Adipose tissue (tissue), 3 donors: ENCODE measurements around the gene GPATCH8. TPM values are rescaled to one million over a fixed set of nuclear protein-coding genes. Genes with fewer than 3 reads are reported as not detected.
"Not testable (repeated sequence)": the region's sequence is repeated elsewhere in the genome, so short reads cannot be mapped to it uniquely, and the experiment has no call there.

Experiments
- H3K27ac ChIP-seq: one replicate; pipeline ENCODE4 v1.5.1; 2013; ENCODE audit warnings: low read depth, low read length
- WGBS, 3 donors: extraction: QIAGEN DNeasy Blood & Tissue Kit; methylation state at CpG; one replicate each; pipeline ENCODE4 v1.1.7; 2013; 5-methylcytosine and 5-hydroxymethylcytosine counted together
- polyA plus RNA-seq, 3 donors: library from polyadenylated mRNA; stranded (reverse); fragments of 200-250 nt; gene quantifications; one replicate each; pipeline ENCODE4 v1.2.3, GENCODE V29; 2013
- donor health status: healthy with polysubstance abuse.
- donor health status: Bipolar disorder and iron deficiency.
- donor health status: healthy.

GPATCH8 gene
- polyA plus RNA-seq, 3 donors: 5.8 to 11.2 (median 7.6) TPM

- H3K27ac ChIP-seq: no peak overlapping the region
- WGBS, 3 donors: 92 to 100% (median 93%) methylated on average over 1 of the region's 1 CpG
Measured at GRCh38 chr17:44414394-44415155, 88.6 kb downstream of the GPATCH8 start.

GRCh38 chr17:44409309-44410028 lies 93.7 kb downstream of the GPATCH8 start:
- no peak overlapping the region for H3K27ac ChIP-seq
- 65 to 92% (median 84%) methylated on average over 7 of the region's 7 CpGs for WGBS, 3 donors

GRCh38 chr17:44408786-44409185 lies 94.4 kb downstream of the GPATCH8 start:
- WGBS, 3 donors: 85 to 95% (median 89%) methylated on average over 4 of the region's 4 CpGs
- no peak overlapping the region for H3K27ac ChIP-seq

DNA sequence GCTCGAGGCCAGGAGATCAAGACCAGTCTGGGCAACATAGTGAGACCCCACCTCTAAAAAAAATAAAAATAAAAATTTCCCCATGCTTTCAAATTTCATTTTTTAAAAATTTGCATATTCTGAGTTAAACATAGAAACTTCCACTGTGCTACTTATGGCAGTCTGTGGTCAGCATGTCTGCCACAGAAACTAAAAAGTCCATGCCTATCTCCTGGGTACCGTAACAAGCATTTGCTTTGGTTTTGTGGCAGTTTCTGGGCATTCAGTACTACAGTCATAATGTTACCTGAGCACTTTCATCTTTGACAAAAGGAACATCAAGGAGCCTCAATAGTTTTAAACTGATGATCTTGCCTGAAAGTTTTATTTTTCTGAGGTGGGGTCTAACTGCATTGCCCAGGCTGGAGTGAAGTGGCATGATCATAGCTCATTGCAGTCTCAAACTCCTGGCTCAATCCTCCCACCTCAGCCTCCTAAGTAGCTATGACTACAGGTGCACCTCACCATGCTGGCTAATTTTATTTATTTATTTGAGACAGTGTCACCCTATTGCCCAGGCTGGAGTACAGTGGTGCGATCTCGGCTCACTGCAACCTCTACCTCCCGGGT lies 100.5 kb downstream of the GPATCH8 start:
- WGBS, 3 donors: 94 to 96% (median 95%) methylated on average over 5 of the region's 5 CpGs

GRCh38 chr17:44400226-44400847 lies 102.9 kb downstream of the GPATCH8 start:
- no peak overlapping the region for H3K27ac ChIP-seq
- WGBS, 3 donors: 73 to 88% (median 87%) methylated on average over 3 of the region's 3 CpGs

More for the DNA sequence above, 100.5 kb downstream of the GPATCH8 start:
- no peak overlapping the region for H3K27ac ChIP-seq

DNA sequence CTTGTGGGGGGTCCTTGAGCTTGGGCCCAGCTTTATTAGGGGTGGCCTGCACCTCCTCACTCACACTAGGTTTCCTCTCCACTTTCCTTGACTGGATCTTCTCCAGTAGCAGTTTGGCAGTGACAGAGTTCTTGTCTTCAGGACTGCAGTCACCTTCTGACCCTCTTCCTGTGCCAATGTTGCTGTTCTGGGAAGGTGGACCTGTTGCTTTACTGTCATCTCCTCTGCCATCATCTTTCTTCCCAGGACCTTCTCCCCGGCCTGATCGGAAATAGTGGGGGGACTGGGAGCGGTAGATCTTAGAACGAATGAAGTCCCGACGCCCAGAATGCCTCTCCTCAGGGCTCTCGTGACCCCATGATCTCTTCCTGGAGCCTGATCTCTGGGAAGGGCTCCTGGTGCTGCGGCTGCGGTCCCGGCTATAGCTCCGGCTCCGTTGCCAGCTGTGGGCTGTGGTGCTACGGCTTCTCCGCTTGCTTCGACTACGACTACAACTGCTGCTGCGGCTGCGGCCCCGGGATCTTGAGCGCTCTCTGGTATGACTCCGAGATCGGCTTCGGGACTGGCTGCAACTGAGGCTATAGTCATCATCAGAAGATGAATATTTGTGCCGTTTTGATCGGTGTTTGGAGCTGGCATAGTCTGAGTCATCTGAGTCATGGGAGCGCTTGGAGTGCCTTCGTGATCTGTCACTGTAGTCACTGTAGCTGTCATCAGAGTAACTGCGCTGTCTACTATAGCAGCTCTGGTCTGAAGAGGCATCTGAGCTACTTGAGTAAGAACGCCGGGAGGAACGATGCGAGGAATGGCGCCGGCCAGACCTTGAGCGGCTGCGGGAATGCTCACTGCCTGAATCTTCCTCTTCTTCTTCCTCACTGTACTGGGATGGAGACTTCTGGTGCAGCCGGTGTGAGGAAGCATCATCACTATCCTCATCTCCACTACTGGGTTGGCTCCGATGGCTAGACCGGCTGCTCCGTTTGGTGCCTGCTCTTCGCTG lies 104.2 kb downstream of the GPATCH8 start:
- 97% methylated on average over 41 of the region's 41 CpGs for WGBS, 3 donors
- no peak overlapping the region for H3K27ac ChIP-seq

- 94 to 96% (median 95%) methylated on average over 8 of the region's 8 CpGs for WGBS, 3 donors
- H3K27ac ChIP-seq: no peak overlapping the region
Measured at GRCh38 chr17:44397479-44398440, 105.4 kb downstream of the GPATCH8 start.

DNA sequence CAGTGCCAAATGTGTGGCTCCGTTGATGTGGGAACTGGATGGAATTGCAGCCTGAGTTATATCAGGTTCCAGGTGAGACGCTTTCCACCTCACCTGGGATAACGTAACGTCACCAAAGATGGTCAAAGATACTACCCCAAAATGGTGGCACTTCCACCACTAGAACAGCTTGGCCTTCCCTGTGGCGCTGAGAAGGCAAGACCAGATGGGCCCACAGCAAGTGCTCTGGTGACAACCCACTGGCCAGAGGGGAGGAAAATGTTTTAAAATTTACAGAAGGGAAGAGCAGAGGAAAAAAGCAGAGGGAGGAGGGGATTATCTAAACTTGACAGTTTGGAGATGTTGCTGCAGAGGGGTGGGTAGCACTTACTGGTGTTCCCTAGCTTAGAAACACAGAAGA lies 106.3 kb downstream of the GPATCH8 start:
- no peak overlapping the region for H3K27ac ChIP-seq
- 95 to 96% (median 95%) methylated on average over 5 of the region's 5 CpGs for WGBS, 3 donors

DNA sequence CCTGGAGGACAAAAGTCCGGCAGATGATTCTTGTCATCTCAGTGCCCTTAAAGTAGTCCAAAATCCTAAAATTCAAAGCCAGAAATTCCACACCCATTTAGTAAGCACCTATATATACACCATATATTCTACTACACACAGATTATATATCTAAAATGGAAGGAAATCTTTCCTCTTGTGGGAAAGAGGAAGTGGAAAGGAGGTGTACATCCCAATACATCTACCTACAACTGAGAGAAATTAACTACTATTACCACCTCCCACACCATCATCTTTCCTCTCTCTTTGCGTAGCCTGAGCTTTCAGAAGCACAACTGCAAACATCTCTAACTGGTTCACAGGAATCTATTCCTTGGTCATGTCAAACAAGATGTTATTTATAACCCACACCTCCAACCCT lies 108.4 kb downstream of the GPATCH8 start:
- no peak overlapping the region for H3K27ac ChIP-seq
- 95 to 98% (median 97%) methylated on average over 2 of the region's 2 CpGs for WGBS, 3 donors

GRCh38 chr17:44394112-44394511 lies 109.1 kb downstream of the GPATCH8 start:
- WGBS, 3 donors: 92 to 96% (median 94%) methylated on average over 9 of the region's 9 CpGs
- not testable (repeated sequence) for H3K27ac ChIP-seq

- 69 to 78% (median 77%) methylated on average over 10 of the region's 10 CpGs for WGBS, 3 donors
- no peak overlapping the region for H3K27ac ChIP-seq
Measured at GRCh38 chr17:44390250-44390870, 112.8 kb downstream of the GPATCH8 start.

DNA sequence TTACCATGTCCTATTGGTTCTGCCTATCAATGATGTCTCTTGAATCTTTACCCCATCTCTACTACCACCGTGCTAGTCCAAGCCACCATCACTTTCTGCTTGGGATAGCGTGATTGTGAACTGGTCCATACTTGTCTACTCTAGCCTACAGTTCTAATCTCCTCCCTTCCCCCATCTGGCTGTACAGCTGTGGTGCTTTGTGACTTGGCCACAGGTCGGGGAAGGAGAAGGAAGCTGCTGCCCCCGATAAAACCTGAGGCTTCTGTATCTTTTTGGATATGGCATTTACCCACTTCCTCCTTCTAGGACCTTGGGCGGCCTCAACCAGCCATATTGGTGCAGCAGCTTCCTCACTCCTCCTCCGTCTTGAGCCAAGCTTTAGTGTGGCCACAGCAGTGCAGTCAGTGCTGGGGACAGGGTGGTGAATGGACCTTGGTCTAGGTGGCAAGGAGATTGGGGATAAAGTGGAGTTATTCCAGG lies 113.4 kb downstream of the GPATCH8 start:
- 53 to 89% (median 70%) methylated on average over 6 of the region's 6 CpGs for WGBS, 3 donors
- H3K27ac ChIP-seq: no peak overlapping the region

GRCh38 chr17:44389281-44389680 lies 113.9 kb downstream of the GPATCH8 start, which contains the start of gene ITGA2B:
ITGA2B (minus strand) TSS chr17:44389649; CDS start chr17:44389473, 176 bp downstream.
- 13 to 71% (median 22%) methylated on average over 1 of the region's 1 CpG for WGBS, 3 donors
- H3K27ac ChIP-seq: no peak within 1 kb of the TSS

DNA sequence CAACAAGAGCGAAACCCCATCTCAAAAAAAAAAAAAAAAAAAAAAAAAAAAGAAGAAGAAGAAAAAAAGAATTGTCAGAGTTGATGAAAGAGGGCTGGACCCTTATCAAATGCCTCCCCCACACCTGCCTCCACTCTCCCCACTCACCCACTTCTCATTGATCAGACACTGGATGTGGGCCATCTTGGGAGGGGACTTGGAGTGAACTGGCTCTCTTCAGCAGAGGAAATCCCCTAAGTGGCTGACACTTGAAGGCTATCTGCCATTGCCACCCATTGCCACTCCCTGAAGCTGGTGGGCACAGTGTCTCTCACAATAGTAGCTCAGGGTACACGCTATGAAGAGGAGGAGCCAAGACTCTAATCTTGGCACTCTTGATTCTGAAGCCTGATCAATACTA lies 115.4 kb downstream of the GPATCH8 start:
- 84 to 89% (median 85%) methylated on average over 2 of the region's 2 CpGs for WGBS, 3 donors
- no peak overlapping the region for H3K27ac ChIP-seq

GRCh38 chr17:44386182-44386525 lies 117.1 kb downstream of the GPATCH8 start:
- 27 to 47% (median 39%) methylated on average over 10 of the region's 10 CpGs for WGBS, 3 donors
- no peak overlapping the region for H3K27ac ChIP-seq
